Gastrocnemius medialis (tissue), 4 donors: ENCODE results near the gene MMEL1.

Experiments
- POLR2A ChIP-seq, 2 donors: fragments of 450-650 bp; IDR thresholded peaks; one replicate each; pipeline ENCODE4 v1.6.1; 2017; ENCODE audit warnings: antibody characterized with exemption in 2 of 2, mild to moderate bottlenecking in 2 of 2, moderate library complexity in 2 of 2
- TF ChIP-seq, protein P1 (sequence below), 5 experiments: fragments of 450-650 bp in 3 of 5; fragments of 200-600 bp in 2 of 5; sonication (generic) in 2 of 5; IDR thresholded peaks in 4 of 5; conservative IDR thresholded peaks in 1 of 5; 1 replicate in 4 of 5; 2 replicates in 1 of 5; pipeline ENCODE4 v1.5.1; 2016 to 2019; ENCODE audit warnings: antibody characterized with exemption in 5 of 5, mild to moderate bottlenecking in 3 of 5, moderate library complexity in 3 of 5

DNA sequence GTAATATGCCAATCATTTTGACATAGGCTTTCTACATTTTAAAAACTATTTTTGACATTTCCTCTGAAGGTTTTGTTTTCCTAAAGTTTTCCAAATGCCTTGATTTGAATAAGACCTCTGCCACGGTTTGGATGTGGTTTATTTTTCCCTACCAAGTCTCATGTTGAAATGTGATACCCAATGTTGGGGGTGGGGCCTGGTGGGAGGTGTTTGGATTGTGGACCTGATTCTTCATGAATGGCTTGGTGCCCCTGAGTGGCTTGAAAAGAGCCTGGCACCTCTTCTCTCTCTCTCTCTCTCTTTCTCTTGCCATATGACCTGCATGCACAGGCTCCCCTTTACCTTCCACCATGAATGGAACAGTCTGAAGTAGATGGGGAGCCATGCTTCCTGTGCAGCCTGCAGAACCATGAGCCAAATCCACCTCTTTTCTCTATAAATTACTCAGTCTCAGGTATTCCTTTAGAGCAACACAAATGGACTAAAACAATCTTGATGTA is 14.8 kb downstream of the MMEL1 start:
- TF ChIP-seq POLR2A (IDR thresholded peaks at IDR 0.05): no peak
- TF ChIP-seq, protein P1, sequence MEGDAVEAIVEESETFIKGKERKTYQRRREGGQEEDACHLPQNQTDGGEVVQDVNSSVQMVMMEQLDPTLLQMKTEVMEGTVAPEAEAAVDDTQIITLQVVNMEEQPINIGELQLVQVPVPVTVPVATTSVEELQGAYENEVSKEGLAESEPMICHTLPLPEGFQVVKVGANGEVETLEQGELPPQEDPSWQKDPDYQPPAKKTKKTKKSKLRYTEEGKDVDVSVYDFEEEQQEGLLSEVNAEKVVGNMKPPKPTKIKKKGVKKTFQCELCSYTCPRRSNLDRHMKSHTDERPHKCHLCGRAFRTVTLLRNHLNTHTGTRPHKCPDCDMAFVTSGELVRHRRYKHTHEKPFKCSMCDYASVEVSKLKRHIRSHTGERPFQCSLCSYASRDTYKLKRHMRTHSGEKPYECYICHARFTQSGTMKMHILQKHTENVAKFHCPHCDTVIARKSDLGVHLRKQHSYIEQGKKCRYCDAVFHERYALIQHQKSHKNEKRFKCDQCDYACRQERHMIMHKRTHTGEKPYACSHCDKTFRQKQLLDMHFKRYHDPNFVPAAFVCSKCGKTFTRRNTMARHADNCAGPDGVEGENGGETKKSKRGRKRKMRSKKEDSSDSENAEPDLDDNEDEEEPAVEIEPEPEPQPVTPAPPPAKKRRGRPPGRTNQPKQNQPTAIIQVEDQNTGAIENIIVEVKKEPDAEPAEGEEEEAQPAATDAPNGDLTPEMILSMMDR (IDR thresholded peaks at IDR 0.05 in 4 of 5, conservative IDR thresholded peaks at IDR 0.05 in 1 of 5): no peak
